OCI-LY3 (cell line): ENCODE results near the gene DNAH10.

ENCODE experiments used
- CTCF ChIP-seq: fragments of 200-600, 300-600 bp; sonication (generic); IDR thresholded peaks from 2 replicates; pipeline ENCODE4 v1.5.1; 2014; ENCODE audit warnings: antibody characterized with exemption, low read length, low read depth
- EZH2phosphoT487 ChIP-seq: fragments of 200-600 bp; shearing (Covaris generic); IDR thresholded peaks from 2 replicates; pipeline ENCODE4 v1.6.1; 2018; ENCODE audit warnings: antibody characterized with exemption, mixed run types, low read depth

- TF ChIP-seq CTCF (no peak), EZH2phosphoT487 (no peak)
These were observed 4.5 kb upstream of the DNAH10 start for GRCh38 chr12:123757561-123757960.
